ENCODE results near the gene RELN. TPM values are rescaled to one million over a fixed set of nuclear protein-coding genes. Genes with fewer than 3 reads are reported as not detected.

Gene RELN
- total and polyA plus RNA-seq, 9 of the 15 experiments (the other 6 are each of a cell fraction or from before 2014, with no cell fraction given): 12.9 to 43.2 (median 18.1) TPM

DNA sequence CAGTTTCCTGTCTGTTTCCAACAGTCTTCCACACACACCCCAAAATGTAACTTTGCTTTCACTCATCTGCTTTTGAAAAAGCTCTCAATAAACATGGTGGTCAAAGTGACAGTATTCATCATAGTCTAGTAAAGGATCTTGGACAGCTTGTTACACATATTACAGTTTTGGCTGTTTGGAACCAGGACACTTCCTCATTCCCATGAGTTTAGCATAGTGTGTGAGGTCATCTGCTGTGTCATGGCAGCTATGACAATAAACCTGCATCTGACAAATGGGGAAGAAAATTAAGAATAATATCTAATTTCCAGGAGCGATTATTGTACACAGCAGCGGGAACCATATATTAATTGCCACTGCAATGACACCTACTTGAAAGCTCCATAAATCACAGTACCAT, 359.1 kb downstream of the RELN start (continued):
- TF ChIP-seq FOSL1 (tag; conservative IDR thresholded peaks at IDR 0.05) (0 out of 2 replicates have a peak, but pooled peaks have one; percentile 47), SOX6 (IDR thresholded peaks at IDR 0.05) (peak; percentile 45; the same call in 1 of the 2 replicates), JUNB (CRISPR knock-in tag; conservative IDR thresholded peaks at IDR 0.05) (no peak), ELF2 (CRISPR knock-in tag; IDR thresholded peaks at IDR 0.05) (0 out of 2 replicates have a peak, but pooled peaks have one; percentile 40), MAFF (IDR thresholded peaks at IDR 0.05; ENCODE audit: low read length) (peak; percentile 33; the same call in 1 of the 2 replicates), PTTG1 (tag; IDR thresholded peaks at IDR 0.05; ENCODE audit: low read depth) (no peak), RBM22 (IDR thresholded peaks at IDR 0.05; ENCODE audit: low read depth, low read length, poor library complexity, severe bottlenecking) (no peak), HDAC2 (IDR thresholded peaks at IDR 0.05) (no peak), MTA1 (IDR thresholded peaks at IDR 0.05; ENCODE audit: borderline replicate concordance) (peak; percentile 28; the same call in 1 of the 2 replicates), ZNF57 (CRISPR knock-in tag; IDR thresholded peaks at IDR 0.05) (no peak), PHTF2 (CRISPR knock-in tag; IDR thresholded peaks at IDR 0.05) (no peak), POLR2H (tag; IDR thresholded peaks at IDR 0.05; ENCODE audit: low read depth) (no peak), RCOR1 (IDR thresholded peaks at IDR 0.05; ENCODE audit: borderline replicate concordance in 1 of 2, low read depth in 2 of 2, low read length in 2 of 2) (no peak), SIN3A (IDR thresholded peaks at IDR 0.05; ENCODE audit: borderline replicate concordance in 2 of 2, control insufficient read depth in 1 of 2, low read depth in 2 of 2, low read length in 2 of 2) (no peak), POLR2A (conservative IDR thresholded peaks at IDR 0.05) (no peak), ZC3H11A (IDR thresholded peaks at IDR 0.05; ENCODE audit: low read depth, low read length) (no peak), FOXA3 (CRISPR knock-in tag; conservative IDR thresholded peaks at IDR 0.05 in 1 of 2, IDR thresholded peaks at IDR 0.05 in 1 of 2) (peak; percentile 46 to 78; a peak in 3 of 4 replicates)
- TF ChIP-seq, protein P1, sequence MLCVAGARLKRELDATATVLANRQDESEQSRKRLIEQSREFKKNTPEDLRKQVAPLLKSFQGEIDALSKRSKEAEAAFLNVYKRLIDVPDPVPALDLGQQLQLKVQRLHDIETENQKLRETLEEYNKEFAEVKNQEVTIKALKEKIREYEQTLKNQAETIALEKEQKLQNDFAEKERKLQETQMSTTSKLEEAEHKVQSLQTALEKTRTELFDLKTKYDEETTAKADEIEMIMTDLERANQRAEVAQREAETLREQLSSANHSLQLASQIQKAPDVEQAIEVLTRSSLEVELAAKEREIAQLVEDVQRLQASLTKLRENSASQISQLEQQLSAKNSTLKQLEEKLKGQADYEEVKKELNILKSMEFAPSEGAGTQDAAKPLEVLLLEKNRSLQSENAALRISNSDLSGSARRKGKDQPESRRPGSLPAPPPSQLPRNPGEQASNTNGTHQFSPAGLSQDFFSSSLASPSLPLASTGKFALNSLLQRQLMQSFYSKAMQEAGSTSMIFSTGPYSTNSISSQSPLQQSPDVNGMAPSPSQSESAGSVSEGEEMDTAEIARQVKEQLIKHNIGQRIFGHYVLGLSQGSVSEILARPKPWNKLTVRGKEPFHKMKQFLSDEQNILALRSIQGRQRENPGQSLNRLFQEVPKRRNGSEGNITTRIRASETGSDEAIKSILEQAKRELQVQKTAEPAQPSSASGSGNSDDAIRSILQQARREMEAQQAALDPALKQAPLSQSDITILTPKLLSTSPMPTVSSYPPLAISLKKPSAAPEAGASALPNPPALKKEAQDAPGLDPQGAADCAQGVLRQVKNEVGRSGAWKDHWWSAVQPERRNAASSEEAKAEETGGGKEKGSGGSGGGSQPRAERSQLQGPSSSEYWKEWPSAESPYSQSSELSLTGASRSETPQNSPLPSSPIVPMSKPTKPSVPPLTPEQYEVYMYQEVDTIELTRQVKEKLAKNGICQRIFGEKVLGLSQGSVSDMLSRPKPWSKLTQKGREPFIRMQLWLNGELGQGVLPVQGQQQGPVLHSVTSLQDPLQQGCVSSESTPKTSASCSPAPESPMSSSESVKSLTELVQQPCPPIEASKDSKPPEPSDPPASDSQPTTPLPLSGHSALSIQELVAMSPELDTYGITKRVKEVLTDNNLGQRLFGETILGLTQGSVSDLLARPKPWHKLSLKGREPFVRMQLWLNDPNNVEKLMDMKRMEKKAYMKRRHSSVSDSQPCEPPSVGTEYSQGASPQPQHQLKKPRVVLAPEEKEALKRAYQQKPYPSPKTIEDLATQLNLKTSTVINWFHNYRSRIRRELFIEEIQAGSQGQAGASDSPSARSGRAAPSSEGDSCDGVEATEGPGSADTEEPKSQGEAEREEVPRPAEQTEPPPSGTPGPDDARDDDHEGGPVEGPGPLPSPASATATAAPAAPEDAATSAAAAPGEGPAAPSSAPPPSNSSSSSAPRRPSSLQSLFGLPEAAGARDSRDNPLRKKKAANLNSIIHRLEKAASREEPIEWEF (CRISPR knock-in tag; IDR thresholded peaks at IDR 0.05): no peak
- TF ChIP-seq, protein P2, sequence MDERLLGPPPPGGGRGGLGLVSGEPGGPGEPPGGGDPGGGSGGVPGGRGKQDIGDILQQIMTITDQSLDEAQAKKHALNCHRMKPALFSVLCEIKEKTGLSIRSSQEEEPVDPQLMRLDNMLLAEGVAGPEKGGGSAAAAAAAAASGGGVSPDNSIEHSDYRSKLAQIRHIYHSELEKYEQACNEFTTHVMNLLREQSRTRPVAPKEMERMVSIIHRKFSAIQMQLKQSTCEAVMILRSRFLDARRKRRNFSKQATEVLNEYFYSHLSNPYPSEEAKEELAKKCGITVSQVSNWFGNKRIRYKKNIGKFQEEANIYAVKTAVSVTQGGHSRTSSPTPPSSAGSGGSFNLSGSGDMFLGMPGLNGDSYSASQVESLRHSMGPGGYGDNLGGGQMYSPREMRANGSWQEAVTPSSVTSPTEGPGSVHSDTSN (CRISPR knock-in tag; IDR thresholded peaks at IDR 0.05; ENCODE audit: low read depth): no peak
- TF ChIP-seq, protein P2 (tag; conservative IDR thresholded peaks at IDR 0.05; ENCODE audit: low read depth): peak; percentile 74
- TF ChIP-seq, protein P3, sequence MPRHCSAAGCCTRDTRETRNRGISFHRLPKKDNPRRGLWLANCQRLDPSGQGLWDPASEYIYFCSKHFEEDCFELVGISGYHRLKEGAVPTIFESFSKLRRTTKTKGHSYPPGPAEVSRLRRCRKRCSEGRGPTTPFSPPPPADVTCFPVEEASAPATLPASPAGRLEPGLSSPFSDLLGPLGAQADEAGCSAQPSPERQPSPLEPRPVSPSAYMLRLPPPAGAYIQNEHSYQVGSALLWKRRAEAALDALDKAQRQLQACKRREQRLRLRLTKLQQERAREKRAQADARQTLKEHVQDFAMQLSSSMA (CRISPR knock-in tag; IDR thresholded peaks at IDR 0.05): no peak
